Measurements from ENCODE around the gene CCHCR1.
"Not testable (repeated sequence)": the region's sequence is repeated elsewhere in the genome, so short reads cannot be mapped to it uniquely, and the experiment has no call there.

- TF ChIP-seq POLR2A, CTCF (IDR thresholded peaks at IDR 0.05): not testable (repeated sequence)
These were observed 31.6 kb upstream of the CCHCR1 start for GRCh38 chr6:31189223-31189622.

All from esophagus squamous epithelium (tissue), 4 donors.